GM21737 (cell line): ENCODE data around the gene CLCF1.

Experiments used
- ATAC-seq: cut with Tn5 transposase; IDR thresholded peaks from one replicate; pipeline ENCODE4 v1.9.1; 2021; ENCODE audit warnings: mild to moderate bottlenecking, moderate library complexity; ENCODE audit not compliant: unreplicated experiment

Gene CLCF1

DNA sequence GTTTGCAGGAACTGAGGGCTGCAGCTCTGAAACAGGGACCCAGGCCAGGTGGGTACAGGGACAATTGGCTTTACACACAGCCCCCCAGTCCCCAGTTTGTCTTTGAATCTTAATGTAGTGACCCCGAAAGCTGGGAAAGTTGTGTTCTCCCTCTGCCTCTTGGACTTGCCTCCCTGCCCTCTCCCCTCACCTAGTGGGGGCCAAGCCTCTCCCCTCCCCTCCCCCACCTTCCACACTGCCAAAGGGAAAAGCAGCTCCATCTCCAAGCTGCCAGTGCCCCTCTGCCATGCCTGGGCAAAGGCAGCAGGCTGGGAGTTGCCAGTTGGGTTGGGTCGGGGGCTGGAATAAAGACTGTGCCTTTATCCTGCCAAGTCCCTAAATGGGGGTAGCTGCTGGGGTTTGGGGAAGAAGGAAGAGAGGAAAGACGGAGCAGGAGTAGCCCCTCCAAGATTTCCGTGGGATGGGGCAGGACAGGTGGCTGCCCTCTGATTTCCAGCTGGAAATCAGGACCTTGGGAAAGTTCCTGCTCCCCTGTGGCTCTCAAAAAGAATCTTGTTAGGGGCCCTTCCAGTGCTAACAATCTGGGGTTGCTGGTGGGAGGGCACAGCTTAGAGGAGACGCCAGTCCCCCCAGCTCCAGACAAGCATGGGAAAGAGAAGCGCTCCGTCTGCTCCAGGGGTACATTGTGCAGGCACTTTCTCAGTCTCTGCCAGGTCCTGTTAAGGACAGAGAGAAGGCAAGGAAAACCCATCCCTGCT is 2.8 kb upstream of the CLCF1 start:
- ATAC-seq: no peak

DNA sequence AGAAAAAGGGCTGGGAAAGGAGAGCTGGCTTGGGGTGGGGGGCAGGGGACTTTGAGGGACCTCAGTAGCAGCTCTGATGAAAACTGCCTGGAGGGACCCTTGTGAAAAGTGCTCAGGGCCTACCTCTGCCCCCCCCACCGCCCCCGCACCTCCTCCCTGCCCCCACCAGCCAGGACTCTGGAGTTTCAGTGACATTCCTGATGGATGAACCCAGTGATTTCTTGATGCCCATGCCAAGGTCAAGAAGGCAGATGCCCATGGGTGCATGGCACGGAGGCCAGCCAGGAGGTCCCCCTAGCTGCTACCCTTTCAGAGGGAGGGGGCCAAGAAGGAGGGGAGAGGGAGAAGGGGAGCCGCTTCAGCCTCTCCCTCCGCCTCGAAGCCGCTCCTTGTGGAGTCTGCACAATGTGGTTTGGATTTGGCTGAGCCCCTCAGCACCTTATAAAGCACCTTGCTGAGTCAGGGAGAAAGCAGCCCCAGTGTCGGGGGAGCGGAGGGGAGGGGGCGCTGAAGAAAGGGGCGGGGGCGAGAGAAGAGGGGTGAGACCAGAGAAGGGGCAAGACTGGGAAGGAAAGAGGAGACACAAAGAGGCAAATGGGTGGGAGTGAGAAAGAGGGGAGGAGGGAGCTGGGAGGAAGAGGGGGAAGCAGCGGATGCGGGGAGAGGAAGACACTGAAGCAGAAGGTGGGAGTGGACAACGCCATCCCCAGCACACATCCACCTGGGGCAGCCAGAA is 2.1 kb upstream of the CLCF1 start:
- no peak for ATAC-seq

- no peak for ATAC-seq
Measured at GRCh38 chr11:67374571-67375281, 1.3 kb upstream of the CLCF1 start.

DNA sequence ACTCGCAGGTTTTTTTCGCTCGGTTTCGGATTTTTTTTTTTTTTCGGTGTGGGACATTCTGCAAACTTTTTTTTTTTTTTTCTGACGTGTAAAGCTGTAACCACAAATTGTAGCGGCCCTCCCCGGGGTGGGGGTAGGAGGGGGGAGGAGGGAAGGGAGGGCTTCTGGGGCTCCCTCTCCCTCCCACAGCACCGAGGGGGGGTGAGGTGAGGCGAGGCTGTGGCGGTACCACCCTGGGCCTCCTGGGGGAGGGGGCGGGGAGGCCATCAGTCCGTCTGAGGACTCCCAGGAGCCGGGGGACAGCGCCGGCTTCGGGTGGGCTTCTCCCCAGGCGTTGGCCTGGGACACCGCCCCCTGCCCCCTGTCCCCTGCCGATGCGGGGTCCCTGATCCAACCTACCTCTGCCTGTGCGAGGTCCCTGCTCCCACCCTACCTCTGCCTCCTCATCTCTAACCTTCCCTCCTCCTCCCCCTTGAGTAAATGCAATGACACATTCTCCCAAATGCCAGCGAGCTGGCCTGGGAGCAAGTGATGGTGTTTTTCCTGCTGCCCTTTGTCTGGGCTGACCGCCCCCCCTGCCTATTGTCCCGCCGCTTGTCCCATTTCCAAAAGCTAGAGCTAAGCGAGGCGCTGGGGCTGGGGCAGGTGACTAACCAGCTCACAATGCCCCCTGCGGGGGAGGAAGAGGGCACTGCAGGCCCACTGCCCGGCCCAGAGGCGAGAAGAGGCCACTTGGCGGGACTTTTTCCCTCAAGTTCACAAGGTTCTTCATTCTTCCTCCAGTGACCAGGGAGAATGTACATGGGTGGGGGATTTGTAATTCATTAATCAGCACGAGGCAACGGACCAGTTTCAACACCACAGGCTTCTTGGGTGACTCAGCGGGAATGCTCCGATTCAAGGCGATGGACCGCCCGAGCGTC is 511 bp upstream of the CLCF1 start:
- no peak for ATAC-seq

GRCh38 chr11:67372321-67372992 is 941 bp downstream of the CLCF1 start:
- ATAC-seq: no peak

DNA sequence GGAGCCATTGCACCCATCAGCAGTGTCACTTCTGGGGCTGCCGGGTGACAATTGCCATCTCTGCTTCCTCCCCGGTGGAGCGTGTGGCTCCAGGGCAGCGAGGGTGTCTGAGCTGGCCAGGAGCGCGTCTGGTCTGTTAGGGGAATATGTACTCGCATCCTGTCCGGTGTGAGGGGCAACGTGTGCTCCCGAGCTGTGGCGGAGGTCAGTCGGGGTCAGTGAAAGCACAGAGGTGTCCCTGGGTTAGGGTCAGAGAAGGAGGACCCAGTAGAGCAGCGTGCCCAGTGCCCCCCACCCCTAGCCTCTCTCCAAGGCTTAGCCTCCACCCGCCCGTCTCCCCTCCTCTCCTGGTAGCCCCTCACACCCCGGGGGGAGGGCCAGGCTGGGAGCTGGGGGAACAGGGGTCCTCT is 1.5 kb downstream of the CLCF1 start:
- no peak for ATAC-seq

DNA sequence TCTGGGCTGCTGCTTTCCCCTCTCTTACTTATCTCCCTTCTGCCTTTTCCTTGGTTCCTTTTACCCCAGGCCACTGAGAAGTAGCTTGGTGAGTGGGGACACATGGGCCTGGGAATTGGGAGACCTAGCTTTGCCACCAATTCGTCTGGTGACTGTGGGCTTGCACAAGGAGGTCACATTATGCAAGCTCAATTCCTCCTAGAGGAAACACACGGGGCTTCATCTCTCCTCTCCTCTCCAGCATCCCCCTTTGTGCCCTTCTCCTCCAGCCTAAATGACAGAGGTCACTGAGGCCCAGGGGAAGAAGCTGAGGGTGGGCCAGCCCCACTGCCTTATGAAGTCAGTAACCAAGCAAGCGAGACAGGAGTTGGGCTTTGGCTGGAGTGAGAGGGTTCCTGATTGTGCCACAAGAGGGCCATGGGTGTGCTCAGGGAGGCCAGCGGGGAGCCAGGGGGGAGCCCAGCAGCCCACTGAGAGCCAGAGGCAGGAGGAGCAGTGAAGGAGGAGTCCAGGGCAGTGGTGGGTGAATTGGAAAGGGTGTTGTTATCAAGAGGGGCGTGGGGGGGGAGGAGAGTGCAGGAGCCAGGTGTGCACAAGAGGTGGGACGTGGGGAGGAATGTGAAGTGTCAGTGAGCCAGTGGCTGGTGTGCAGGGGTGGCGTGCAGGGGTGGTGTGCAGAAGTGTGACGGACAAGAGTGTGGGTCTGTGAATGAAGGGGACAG is 2.0 kb downstream of the CLCF1 start:
- ATAC-seq: no peak

GRCh38 chr11:67370351-67371076 is 2.9 kb downstream of the CLCF1 start:
- no peak for ATAC-seq

DNA sequence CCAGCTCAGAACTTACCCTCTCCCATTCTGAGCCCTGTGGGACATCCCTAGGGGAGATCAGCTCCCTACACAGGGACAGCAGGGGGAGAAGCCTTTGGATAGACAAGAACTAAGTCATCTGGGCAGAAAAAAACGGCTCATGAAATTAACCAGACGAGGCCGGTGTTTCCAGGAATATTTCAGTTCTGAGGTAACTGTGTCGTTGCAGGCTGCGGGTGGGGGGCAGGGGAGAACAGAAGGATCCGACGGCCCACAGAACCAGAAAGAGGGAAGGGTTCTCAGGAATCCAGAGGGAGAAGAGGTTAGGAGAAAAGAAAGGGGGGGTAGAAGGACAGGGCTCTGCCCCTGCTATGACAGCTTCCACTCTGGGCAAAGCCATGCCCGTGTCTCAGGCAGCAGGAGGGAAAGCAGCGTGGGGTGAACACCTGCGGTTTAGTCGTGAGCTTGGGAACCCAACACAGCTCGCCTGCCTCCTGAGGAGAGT is 3.6 kb downstream of the CLCF1 start:
- no peak for ATAC-seq

DNA sequence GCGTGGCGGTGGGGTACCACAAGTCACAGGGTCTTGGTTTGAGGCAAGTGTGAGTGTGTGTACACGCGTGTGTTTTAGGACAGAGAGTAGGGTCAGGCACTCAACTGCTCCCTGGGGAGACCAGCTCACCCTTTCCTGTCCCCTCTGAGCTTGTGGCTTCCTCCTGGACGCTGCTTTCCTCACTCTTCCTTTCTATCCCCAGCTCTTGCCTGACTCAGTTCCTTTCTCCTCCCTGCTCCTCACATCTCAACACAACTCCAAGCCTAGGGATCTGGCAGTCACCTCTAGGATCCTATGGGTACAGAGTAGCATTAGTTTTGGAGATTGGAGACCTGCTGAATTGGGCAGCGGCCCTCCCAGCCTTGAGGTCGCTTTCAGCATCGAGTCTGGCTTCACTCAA is 4.1 kb downstream of the CLCF1 start:
- ATAC-seq: no peak

- ATAC-seq: no peak
Measured at GRCh38 chr11:67368621-67369020, 4.8 kb downstream of the CLCF1 start.

DNA sequence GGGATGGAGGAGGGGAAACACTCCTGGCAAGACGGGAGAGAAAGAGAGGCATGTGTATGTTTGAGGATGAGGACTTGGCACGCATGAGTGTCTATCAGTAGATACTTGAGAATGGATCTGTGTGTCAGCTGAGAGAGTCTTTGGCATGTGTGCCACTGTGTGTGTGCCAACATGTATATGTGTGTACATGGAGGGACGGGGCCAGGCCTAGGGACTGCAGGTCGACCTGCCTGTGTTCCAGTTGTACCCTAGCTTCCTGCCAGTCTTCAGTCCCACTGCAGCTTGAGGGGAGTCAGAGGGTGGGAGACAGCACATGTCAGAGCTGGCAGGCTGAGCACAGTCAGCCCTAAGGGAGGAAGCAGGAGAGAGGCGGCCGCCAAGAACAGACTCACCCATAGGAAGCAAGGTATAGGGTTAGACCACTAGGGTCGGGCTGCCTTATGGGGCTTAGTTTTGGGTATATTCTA is 5.6 kb downstream of the CLCF1 start:
- ATAC-seq: no peak

- ATAC-seq: no peak
Measured at GRCh38 chr11:67366961-67367760, 6.2 kb downstream of the CLCF1 start.

DNA sequence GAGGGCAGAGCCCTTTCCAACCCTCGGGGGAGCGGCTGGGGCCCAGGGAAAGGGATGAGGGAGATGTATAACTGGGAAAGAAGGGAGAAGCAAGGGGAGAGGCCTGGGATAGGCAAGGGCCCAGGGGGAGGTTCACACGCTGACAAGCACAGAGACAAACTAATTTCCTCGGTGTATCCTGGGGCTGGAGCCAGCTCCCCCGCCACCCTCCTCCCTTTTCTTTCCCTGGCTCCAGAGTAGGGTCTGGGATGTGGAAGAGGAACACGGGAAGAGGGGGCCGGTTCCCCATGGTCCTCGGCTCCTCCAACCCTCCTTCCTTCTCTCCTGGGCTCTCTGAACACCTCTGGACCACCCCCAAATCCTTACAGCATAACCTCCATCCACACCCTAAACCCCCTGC is 6.9 kb downstream of the CLCF1 start:
- ATAC-seq: no peak

- no peak for ATAC-seq
Measured at GRCh38 chr11:67365736-67366444, 7.5 kb downstream of the CLCF1 start.

- no peak for ATAC-seq
Measured at GRCh38 chr11:67364783-67365722, 8.3 kb downstream of the CLCF1 start.
